Calu3 (cell line): Measurements from ENCODE around the gene F8. TPM values are rescaled to one million over a fixed set of nuclear protein-coding genes. Genes with fewer than 3 reads are reported as not detected.
"Not testable (repeated sequence)": the region's sequence is repeated elsewhere in the genome, so short reads cannot be mapped to it uniquely, and the experiment has no call there.

Experiments used
- BruUV-seq: library from RNA; stranded (reverse); fragments of 400-500 nt; replicated peaks from 2 replicates; lab custom pipeline; 2021; lab: Mats Ljungman, UMichigan
- CTCF ChIA-PET: fragments of 300-600 bp; sonication (Branson Sonifier 250); formaldehyde crosslinking; loops from one replicate; lab custom pipeline; 2022; ENCODE audit warnings: antibody characterized with exemption; lab: Charles Lee
- DNase-seq: peaks from one replicate; pipeline ENCODE4 v3.0.0; 2022
- H3K27ac Mint-ChIP-seq: one replicate; pipeline ENCODE4 v1.8.0; 2022; ENCODE audit warnings: mixed read lengths; ENCODE audit not compliant: unreplicated experiment
- H3K27me3 Mint-ChIP-seq: one replicate; pipeline ENCODE4 v1.8.0; 2022; ENCODE audit warnings: mixed read lengths; ENCODE audit not compliant: unreplicated experiment
- H3K36me3 Mint-ChIP-seq: one replicate; pipeline ENCODE4 v1.8.0; 2022; ENCODE audit warnings: mild to moderate bottlenecking, moderate library complexity, mixed read lengths; ENCODE audit not compliant: insufficient read depth, unreplicated experiment
- H3K4me1 Mint-ChIP-seq: one replicate; pipeline ENCODE4 v1.8.0; 2022; ENCODE audit warnings: mild to moderate bottlenecking, low read depth, mixed read lengths; ENCODE audit not compliant: unreplicated experiment
- H3K4me3 Mint-ChIP-seq: one replicate; pipeline ENCODE4 v1.8.0; 2022; ENCODE audit warnings: mild to moderate bottlenecking, low read depth, moderate library complexity, mixed read lengths; ENCODE audit not compliant: unreplicated experiment
- H3K9me3 Mint-ChIP-seq: one replicate; pipeline ENCODE4 v1.8.0; 2022; ENCODE audit warnings: low read depth, mixed read lengths; ENCODE audit not compliant: unreplicated experiment
- intact Hi-C: fragments of 100-400 bp; cut with micrococcal nuclease; formaldehyde crosslinking; loops from one replicate; pipeline ENCODE4 v1.10.0; 2022; ENCODE audit not compliant: unreplicated experiment
- total RNA-seq: library from RNA; stranded (reverse); gene quantifications from 2 replicates; pipeline ENCODE4 v1.2.3, GENCODE V29; 2022
- TF ChIP-seq, protein P1 (sequence below): fragments of 200-600 bp; IDR thresholded peaks from one replicate; pipeline ENCODE4 v1.8.0; 2022; ENCODE audit warnings: antibody characterized with exemption; ENCODE audit not compliant: unreplicated experiment

Gene F8
- total RNA-seq, 1 experiment from 2014 or later = 1.6 TPM

GRCh38 chrX:154821523-154821922, 201.0 kb downstream of the F8 start:
- Mint-ChIP-seq H3K36me3 (no peaks in the 10 kb centered on the region), H3K4me3 (no peak overlapping the region), H3K27me3 (peaks cover 56% of the 10 kb centered on the region), H3K27ac (no peak overlapping the region), H3K9me3 (no peaks in the 10 kb centered on the region), H3K4me1 (no peaks in the 10 kb centered on the region)
- no TSS peak for BruUV-seq
- CTCF ChIA-PET = interaction anchor here (0.8 kb wide), 1 partner anchor 73 kb away, joined by 3 read pairs; no protein-coding TSS in a partner anchor
- intact Hi-C loops = no loop called here
- TF ChIP-seq, protein P1, sequence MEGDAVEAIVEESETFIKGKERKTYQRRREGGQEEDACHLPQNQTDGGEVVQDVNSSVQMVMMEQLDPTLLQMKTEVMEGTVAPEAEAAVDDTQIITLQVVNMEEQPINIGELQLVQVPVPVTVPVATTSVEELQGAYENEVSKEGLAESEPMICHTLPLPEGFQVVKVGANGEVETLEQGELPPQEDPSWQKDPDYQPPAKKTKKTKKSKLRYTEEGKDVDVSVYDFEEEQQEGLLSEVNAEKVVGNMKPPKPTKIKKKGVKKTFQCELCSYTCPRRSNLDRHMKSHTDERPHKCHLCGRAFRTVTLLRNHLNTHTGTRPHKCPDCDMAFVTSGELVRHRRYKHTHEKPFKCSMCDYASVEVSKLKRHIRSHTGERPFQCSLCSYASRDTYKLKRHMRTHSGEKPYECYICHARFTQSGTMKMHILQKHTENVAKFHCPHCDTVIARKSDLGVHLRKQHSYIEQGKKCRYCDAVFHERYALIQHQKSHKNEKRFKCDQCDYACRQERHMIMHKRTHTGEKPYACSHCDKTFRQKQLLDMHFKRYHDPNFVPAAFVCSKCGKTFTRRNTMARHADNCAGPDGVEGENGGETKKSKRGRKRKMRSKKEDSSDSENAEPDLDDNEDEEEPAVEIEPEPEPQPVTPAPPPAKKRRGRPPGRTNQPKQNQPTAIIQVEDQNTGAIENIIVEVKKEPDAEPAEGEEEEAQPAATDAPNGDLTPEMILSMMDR = no peak
- no peak for DNase-seq

GRCh38 chrX:154819771-154820341, 202.7 kb downstream of the F8 start:
- no TSS peak for BruUV-seq
- H3K27ac Mint-ChIP-seq = no peak overlapping the region
- CTCF ChIA-PET = no interaction called here
- H3K4me1 Mint-ChIP-seq = no peaks in the 10 kb centered on the region
- no peaks in the 10 kb centered on the region for H3K9me3 Mint-ChIP-seq
- no peak overlapping the region for H3K4me3 Mint-ChIP-seq
- intact Hi-C loops = no loop called here
- H3K36me3 Mint-ChIP-seq = no peaks in the 10 kb centered on the region
- H3K27me3 Mint-ChIP-seq = peaks cover 65% of the 10 kb centered on the region
- no peak for DNase-seq
- TF ChIP-seq, protein P1 = no peak

- Mint-ChIP-seq H3K9me3 (no peaks in the 10 kb centered on the region), H3K4me3 (no peak overlapping the region), H3K27me3 (peaks cover 65% of the 10 kb centered on the region), H3K4me1 (no peaks in the 10 kb centered on the region), H3K27ac (no peak overlapping the region), H3K36me3 (no peaks in the 10 kb centered on the region)
- TF ChIP-seq, protein P1 = no peak
- CTCF ChIA-PET = interaction anchor here (0.6 kb wide), 1 partner anchor 18 kb away, joined by 7 read pairs; no protein-coding TSS in a partner anchor
- DNase-seq = no peak
- BruUV-seq = no TSS peak
- intact Hi-C loops = no loop called here
Measured at GRCh38 chrX:154818916-154819770, 203.4 kb downstream of the F8 start.

- intact Hi-C loops, H3K9me3 Mint-ChIP-seq, DNase-seq, CTCF ChIA-PET, H3K36me3 Mint-ChIP-seq, H3K4me3 Mint-ChIP-seq, H3K4me1 Mint-ChIP-seq, BruUV-seq, H3K27ac Mint-ChIP-seq: not testable (repeated sequence)
- peaks cover 68% of the 10 kb centered on the region for H3K27me3 Mint-ChIP-seq
Measured at GRCh38 chrX:154817048-154817618, 205.4 kb downstream of the F8 start.

- H3K36me3 Mint-ChIP-seq, DNase-seq, H3K4me3 Mint-ChIP-seq, CTCF ChIA-PET, BruUV-seq, H3K9me3 Mint-ChIP-seq, H3K4me1 Mint-ChIP-seq, intact Hi-C loops, H3K27ac Mint-ChIP-seq: not testable (repeated sequence)
- H3K27me3 Mint-ChIP-seq = peaks cover 68% of the 10 kb centered on the region
Measured at GRCh38 chrX:154816326-154816898, 206.1 kb downstream of the F8 start.
